Esophagus mucosa (tissue), 1 donor: ENCODE results near the gene RFC3. TPM values are rescaled to one million over a fixed set of nuclear protein-coding genes. Genes with fewer than 3 reads are reported as not detected.

ENCODE experiments used
- ATAC-seq: fragments of 200-7000 bp; cut with Tn5 transposase; one replicate; pipeline ENCODE4 v1.9.1; 2020
- total RNA-seq: library from RNA; stranded (reverse); gene quantifications from one replicate; pipeline ENCODE4 v1.2.4, GENCODE V29; 2023
- donor health status: DM: yes; HTN: yes; CAD: no.

Gene RFC3
- total RNA-seq, 1 donor from 2014 or later: 7.5 TPM

DNA sequence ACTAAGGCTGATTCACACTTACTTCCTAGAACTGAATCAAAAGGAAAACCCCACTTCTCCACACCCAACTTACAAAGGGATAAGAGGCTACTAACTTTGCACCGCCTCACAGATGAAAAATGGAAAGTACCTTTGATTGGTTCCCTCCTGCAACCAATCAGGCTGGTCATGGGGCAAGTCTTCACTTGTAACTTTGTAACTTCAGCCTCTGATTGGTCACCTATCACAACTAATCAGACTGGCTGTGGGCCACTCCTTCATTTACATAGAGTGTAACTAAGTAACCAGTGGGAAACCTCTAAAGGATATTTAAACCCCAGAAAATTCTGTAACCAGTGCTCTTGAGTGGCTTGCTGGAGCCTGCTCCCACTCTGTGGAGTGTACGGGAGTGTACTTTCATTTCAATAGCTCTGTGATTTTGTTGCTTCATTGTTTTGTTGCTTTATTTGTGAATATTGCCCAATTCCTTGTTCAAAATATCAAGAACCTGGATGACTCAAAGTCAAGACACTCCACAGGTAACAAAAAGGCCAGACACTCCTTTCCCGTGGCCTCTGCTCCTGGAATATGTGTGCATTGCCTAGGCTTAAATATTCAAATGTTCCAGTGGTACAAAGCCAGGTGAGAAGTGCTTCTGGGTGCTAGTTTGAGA, 50.5 kb downstream of the RFC3 start:
- ATAC-seq: peak; percentile 81

DNA sequence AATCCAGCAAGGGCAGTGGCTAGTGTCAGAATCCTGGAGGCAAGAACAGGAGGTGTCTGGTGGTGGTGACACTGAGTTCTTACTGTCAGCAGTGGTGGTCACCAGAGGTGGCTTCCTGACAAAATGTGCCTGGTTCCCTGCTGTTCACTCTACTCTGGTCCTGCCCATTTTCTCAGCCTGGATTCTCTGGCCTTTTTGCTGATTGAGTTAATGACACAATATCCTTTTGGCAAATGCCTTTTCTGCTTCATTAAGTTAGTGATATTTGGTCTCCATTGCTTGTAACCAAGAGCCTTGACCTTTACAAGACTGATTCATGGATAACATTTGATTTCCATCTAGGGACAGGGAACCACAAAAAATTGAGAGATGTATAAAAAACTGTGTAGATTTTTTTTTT, 51.1 kb downstream of the RFC3 start:
- ATAC-seq: no peak

DNA sequence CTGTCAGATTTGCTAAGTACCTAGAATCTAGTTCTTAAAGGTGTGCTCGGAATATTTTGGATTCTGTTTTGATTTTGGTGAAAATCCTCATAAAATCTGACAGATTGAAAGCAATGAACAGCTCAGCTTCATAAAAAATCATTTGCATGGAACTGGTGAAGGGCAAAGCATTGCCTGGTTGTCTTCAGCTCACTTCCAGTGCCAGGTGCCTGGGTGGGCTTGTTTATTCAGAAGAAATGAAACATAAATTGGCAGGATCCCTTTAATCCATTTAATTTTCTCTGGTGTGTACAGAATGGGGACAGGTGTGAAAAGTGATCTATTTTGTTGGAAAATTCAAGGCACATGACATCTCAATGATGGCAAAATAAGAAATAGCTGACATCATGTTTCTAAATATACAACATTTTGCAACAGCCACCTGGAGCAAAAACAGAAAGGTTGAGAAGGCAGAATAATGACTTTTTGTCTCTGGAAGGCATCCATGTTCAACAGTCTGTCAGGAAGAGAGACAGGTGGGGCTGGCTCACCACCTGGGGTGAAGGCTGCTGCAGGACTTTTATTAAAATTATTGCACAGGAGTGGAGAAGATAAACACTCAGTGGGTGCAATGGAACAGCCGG, 52.2 kb downstream of the RFC3 start:
- no peak for ATAC-seq

DNA sequence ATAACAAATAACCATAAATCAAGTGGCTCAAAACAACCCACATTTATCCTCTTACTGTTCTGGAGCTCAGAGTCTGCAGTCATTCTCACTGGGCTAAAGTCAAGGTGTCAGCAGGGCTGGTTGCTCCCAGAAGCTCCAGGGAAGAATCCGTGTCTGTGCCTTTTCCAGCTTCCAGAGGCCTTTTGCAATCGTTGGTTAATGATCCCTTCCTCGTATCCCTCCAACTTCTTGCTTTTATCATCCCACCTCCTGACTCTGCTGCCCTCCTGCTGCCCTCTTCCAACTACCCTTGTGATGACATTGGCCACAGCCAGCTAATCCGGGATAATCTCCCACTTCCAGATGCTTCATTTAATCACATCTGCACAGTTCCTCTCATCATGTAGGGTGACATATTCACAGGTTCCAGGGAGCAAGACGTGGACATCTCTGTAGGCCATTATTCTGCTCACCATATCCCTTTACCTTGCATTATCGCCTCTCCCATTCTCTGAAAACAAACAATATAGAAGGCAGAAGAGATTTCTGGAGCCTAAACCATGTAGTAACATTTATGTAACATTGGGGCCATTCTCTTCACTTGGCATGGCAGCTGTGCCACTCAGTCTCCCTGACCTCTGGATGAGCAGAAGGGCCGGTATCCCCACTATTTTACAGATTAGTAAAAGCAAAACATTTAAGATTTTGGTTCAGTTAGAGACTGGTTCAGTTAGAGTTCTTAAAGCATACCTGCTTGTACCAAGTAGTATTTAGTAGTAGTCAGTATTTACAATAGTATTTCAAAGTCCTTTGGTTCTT, 53.5 kb downstream of the RFC3 start:
- no peak for ATAC-seq

DNA sequence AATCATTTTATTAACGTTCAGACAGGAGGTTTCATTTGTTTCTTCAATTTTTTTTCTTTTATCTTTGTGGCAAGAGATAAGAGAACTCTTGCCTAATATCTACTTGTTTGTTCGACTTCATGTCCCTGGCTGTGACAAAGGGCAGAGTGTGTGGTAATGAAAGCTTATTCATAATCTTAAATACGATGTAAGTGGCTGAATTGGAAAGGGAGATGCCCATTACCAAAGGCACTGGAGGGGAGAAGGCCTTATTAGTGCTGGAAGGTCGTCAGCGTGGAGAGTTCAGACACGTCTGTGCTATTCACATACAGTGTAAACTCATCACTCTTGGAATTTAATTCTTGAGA, 54.0 kb downstream of the RFC3 start:
- ATAC-seq: no peak

DNA sequence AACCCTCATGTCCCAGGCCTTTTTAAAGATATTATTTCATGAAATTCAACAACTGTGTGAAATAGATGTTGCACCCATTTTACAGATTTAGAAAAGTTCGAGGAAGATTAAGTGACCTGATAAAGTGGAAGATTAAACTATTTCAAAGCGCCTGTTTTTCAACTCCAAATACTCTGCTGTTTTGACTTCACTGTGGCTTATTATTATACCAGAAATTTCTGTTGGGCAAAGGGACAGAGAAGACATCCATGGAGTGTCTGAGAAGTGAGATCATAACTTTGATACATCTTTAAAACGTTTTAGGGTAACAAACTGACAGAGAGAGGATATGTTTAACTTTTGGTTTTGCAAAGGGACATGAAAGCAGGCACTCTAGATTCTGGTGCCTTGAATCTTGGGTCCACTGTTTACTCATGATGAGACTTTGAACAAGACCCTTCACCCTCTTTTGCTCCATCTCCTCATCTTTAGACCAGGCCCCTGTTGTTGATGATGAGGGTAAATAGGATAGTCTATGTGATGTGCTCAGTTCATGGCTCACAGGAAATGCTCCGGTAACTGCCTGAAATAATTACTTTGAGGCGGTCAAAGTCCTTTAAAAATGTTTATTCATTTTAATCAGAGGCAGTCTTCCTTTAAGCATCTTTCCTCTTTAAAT, 55.4 kb downstream of the RFC3 start:
- ATAC-seq: no peak

DNA sequence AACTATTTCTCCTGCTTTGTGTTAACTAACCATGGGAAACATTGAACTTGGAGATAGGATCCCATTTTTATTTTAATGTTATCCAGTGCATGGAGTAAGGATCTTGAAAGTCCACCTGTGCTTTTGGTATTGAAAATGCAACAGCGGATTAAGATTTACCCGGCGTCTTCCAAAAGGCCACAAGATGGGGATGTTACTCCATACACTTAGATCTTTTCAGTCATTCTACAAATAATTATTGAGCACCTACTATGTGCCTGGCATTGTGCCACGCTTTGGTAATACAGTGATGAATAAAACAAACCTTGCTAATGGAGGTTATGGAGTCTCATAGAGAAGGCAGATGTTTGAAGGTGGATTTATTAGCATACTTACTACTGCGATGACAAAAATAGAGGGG, 56.9 kb downstream of the RFC3 start:
- no peak for ATAC-seq

DNA sequence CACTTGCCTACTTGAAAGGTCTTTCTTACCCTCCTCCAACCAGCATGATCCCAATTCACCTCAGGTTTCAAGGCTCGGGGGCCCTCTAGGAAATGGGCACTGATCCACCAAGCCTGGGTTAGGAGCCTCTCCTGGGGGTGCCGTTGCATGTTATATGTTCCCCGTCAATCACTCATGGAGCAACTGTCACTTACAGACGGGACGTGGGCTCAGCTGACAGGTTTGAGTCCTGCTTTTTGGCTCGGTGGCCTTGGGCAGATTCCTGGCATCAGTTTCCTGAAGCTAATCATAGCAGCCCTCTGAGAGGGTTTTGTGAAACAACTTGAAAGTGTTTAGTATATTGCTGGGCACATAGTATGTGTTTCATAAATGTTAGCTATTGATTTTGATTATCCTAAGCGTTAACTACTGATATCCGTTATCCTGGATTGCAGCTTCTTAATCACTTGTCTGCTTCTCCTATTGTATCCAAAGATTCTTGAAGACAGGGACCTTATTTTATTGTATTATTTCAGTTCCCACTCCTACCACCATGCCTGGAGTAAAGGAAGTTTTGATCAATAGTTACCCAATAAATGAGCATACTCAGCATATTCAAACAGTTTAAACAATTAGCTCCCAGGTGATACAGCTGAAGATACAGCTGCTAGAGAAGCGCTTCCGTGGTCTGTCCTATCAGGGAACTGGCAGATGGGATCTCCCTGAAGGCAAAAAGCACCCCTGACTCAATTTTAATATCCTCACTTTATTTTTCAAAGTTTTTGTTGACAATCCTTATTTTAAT, 57.9 kb downstream of the RFC3 start:
- ATAC-seq: no peak

DNA sequence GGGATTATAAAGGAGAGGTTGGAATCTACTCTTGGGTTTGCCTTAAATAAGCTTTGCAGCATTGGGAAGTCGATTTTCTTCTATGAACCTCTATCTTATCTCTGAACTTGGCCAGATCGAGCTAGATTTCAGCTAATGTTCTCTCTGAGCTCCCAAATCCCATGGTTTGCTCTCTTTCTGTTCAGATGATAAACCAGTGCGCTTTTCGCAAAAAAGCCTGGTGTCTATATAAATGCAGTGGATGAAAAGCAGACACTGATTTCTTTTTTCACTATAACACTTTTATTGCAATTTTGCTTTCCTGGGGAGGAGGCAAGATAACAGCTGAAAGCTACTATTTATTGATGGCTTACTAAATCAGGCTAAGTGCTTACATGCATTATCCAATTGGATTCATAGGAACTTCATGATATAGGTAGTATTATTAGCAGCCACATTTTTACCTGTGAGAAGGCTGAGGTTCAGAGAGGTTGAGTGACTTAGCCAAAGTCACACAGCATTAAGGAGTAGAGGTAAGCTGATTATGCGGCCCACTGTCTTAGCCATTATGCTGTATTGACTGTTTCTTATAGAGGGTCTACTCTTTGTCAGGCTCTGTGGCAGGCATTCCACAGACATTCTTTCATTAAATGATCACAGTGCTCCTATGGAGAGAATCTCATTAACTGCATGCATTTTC, 58.9 kb downstream of the RFC3 start:
- ATAC-seq: no peak

DNA sequence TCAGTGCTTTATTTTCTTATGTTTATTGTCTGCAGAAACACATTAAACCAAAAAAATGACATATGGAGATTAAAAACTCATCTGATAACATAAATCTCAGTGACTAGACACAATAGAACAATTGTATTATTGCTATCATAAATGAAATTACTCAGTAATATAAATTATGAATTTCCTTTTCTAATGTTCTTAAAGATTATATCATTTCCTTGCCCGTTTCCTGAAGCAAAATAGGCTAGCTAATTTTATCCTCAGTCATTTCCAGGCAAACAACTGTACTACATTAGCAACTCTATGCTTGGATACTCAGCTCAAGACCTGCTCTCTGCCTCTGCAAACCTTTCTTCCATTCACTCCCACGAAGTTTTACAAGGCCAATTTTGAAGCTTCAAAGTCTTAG, 61.2 kb downstream of the RFC3 start:
- ATAC-seq: no peak

DNA sequence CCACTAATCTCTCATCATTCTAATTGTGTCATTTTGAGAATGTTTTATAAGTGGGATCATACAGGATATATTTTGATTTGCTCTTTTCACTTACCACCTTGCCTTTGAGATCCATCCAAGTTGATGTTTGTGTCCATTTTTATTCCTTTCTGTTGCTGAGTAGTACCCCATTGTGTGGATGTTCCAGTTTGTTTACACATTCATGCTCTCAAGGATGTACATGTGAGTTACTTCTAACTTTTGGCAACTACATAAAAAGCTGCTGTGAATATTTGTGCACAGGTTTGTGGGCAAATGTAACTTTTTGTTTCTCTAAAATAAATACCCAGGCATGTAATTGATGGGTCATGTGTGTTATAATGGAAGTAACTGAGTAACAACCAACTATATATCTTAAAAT, 64.9 kb downstream of the RFC3 start:
- ATAC-seq: no peak

DNA sequence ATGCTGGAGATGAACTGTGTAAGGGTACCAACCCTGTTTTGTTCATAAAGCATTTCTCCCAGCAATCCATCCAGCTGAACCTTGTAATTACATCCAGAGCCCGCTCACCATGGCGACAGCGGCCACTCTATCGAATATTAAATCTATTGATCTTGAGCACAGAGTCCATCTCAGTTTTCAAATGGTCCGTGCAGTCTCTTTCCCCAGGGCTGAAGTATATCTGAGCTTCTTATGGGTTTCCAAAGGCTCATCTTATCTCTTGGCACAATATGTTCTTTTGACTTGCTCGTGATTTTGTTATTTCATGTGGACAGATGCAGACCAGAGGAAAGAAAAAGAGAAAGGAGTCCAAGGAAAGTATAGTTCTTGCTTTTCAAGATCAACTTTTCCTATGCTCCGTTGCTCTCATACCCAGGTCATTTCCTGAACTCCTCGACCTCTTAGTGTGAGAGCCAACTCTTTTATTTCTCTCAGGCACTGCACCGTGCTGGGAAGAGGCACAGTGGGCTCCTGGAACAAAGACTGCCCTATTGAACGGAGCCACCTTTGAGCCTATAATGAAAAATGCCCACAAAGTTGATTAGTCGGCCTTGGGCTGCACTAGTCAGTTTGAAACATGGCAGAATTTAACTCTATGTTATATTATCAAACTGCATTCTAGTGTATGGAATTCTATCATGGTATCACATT, 66.7 kb downstream of the RFC3 start:
- no peak for ATAC-seq
